B cell (primary cell): ENCODE data around the gene MPC2.

Experiments used
- CTCF ChIP-seq: fragments of 200-600 bp; IDR thresholded peaks from one replicate; pipeline ENCODE4 v1.8.0; 2022; ENCODE audit warnings: antibody characterized with exemption, mild to moderate bottlenecking
- EZH2 ChIP-seq: IDR thresholded peaks from 2 replicates; pipeline ENCODE4 v1.6.1; 2012; ENCODE audit warnings: borderline replicate concordance, low read depth, mild to moderate bottlenecking, moderate library complexity, low read length; ENCODE audit not compliant: insufficient read depth, poor library complexity, severe bottlenecking

- TF ChIP-seq CTCF: no peak
- no peak for TF ChIP-seq EZH2
Measured at GRCh38 chr1:167950569-167950968, 13.7 kb upstream of the MPC2 start.
